Transverse colon (tissue), 3 donors: ENCODE measurements around the gene FOXD2.

Experiments used
- CTCF ChIP-seq, 5 experiments: fragments of 200-600 bp in 3 of 5; fragments of 450-650 bp in 2 of 5; sonication (generic) in 3 of 5; IDR thresholded peaks; 1 replicate in 2 of 5; 2 replicates in 3 of 5; pipeline ENCODE4 v1.5.1; 2016 to 2017; ENCODE audit warnings: antibody characterized with exemption in 5 of 5, inconsistent platforms in 3 of 5, mild to moderate bottlenecking in 2 of 5, moderate library complexity in 1 of 5
- EP300 ChIP-seq: sonication (generic); formaldehyde crosslinking; IDR thresholded peaks from one replicate; pipeline ENCODE4 v1.6.1; 2017; ENCODE audit warnings: antibody characterized with exemption, low read depth
- POLR2A ChIP-seq: fragments of 450-650 bp; IDR thresholded peaks from one replicate; pipeline ENCODE4 v1.6.1; 2016; ENCODE audit warnings: antibody characterized with exemption, mild to moderate bottlenecking, moderate library complexity

GRCh38 chr1:47436979-47437446 is 831 bp upstream of the FOXD2 start:
- TF ChIP-seq CTCF (IDR thresholded peaks at IDR 0.05) (no peak), POLR2A (no peak), EP300 (no peak)
